ENCODE data around the gene ADAM12.

The ADAM12 gene

GRCh38 chr10:126222736-126223511 lies 165.4 kb downstream of the ADAM12 start:
- no peak overlapping the region for H3K27ac ChIP-seq
- no peak for DNase-seq (ENCODE audit: low spot score)
- no peak for TF ChIP-seq CTCF (IDR thresholded peaks at IDR 0.05)
- H3K4me3 ChIP-seq: no peak overlapping the region

- no peak for TF ChIP-seq CTCF (IDR thresholded peaks at IDR 0.05)
- no peak overlapping the region for H3K27ac ChIP-seq
- DNase-seq (ENCODE audit: low spot score): no peak
- H3K4me3 ChIP-seq: no peak overlapping the region
Observed at GRCh38 chr10:126221874-126222273, 166.4 kb downstream of the ADAM12 start.

- Histone ChIP-seq H3K27ac (no peak overlapping the region), H3K4me3 (no peak overlapping the region)
- DNase-seq (ENCODE audit: low spot score): no peak
- TF ChIP-seq CTCF (IDR thresholded peaks at IDR 0.05): no peak
Observed at GRCh38 chr10:126218778-126219649, 169.3 kb downstream of the ADAM12 start.

GRCh38 chr10:126218174-126218573 lies 170.1 kb downstream of the ADAM12 start:
- no peak overlapping the region for H3K27ac ChIP-seq
- no peak for DNase-seq (ENCODE audit: low spot score)
- no peak for TF ChIP-seq CTCF (IDR thresholded peaks at IDR 0.05)

GRCh38 chr10:126216632-126216961 lies 171.7 kb downstream of the ADAM12 start:
- no peak for TF ChIP-seq CTCF (IDR thresholded peaks at IDR 0.05)
- no peak for DNase-seq (ENCODE audit: low spot score)
- Histone ChIP-seq H3K27ac (no peak overlapping the region), H3K4me3 (no peak overlapping the region)

More at GRCh38 chr10:126218174-126218573, 170.1 kb downstream of the ADAM12 start:
- H3K4me3 ChIP-seq: no peak overlapping the region

GRCh38 chr10:126215746-126216631 lies 172.3 kb downstream of the ADAM12 start:
- DNase-seq (ENCODE audit: low spot score): no peak
- H3K27ac ChIP-seq: no peak overlapping the region

More at GRCh38 chr10:126215746-126216631, 172.3 kb downstream of the ADAM12 start:
- TF ChIP-seq CTCF (IDR thresholded peaks at IDR 0.05): no peak
- no peak overlapping the region for H3K4me3 ChIP-seq

All from coronary artery (tissue), 2 donors.